CD4-positive, alpha-beta T cell treated with Interleukin-12 subunit alpha and Interleukin-12 subunit beta, for 1 hour (primary cell): ENCODE measurements around the gene PLCD1.

Source experiments
- DNase-seq: peaks from one replicate; pipeline ENCODE4 v3.0.0-alpha.2; 2020

PLCD1 gene

DNA sequence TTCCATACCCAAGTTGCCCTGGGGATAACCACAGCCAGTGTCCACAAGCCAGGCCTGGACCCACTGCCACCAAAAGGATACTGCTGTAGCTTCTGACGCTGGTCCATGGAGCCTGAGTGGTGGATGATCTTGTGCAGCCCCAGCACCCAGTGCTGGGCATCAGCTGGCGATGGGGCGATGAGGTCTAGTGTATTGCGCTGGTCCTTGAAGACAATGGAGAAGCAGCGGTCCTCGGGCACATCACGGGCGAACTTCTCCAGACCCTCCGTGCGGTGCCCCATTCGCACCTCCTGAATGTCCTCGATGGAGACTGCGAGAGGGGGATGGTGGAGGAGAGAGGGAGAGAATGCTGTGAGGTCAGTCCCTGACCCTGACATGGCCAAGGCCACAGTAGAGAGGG, 13.0 kb downstream of the PLCD1 start:
- no peak for DNase-seq

DNA sequence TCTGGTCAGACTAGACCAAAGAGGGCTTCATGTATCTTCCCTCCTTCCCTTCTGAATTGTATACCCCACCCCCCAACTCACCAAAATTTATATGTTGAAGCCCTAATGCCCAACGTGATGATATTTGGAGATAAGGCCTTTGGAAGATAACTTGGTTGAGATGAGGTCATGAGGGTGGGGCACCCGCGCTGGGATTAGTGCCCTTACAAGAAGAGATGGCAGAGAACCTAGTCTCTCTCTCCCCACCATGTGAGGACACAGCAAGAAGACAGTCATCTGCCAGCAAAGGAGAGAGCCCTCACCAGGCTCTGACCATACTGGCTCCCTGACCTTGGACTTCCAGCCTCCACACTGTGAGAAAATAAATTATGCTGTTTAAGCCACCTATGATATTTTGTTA, 13.5 kb downstream of the PLCD1 start:
- DNase-seq, result no peak

DNA sequence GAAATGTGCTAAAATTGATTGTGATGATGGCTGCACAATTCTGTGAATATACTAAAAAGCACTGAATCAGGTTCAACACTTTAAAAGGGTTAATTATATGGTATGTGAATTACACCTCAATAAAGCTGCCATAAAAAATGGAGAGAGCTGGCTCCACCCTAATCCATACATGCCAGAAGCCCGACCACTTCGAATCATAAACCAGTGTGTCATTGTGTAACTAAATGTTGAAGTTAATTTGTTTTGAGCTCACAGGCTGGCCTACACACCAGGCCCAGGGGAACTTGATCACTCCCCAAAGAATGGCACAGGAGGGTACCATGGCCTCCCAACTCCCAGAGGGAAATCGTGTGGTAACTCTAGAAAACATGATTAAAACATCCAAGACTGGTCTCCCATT, 14.0 kb downstream of the PLCD1 start:
- DNase-seq, result no peak

DNA sequence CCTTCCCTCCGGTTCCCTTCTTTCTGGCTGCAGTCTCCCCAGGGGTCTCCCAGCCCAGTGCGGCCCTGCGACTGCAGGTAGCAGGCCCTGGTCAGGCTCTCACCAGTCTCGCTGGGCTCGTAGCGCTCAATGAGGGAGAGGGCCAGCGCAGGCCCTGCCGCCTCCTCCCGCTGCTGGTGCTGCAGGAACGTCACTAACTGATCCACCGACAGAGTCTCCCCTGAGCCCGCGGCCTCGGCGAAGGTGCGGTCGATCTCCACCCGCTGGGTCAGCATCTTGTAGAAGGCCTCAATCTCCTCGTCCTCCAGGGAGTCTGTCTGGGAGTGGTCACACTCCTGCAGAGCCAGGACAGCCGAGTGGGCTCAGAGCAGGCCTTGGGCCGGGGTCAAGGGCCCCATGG, 18.3 kb downstream of the PLCD1 start:
- no peak for DNase-seq

DNA sequence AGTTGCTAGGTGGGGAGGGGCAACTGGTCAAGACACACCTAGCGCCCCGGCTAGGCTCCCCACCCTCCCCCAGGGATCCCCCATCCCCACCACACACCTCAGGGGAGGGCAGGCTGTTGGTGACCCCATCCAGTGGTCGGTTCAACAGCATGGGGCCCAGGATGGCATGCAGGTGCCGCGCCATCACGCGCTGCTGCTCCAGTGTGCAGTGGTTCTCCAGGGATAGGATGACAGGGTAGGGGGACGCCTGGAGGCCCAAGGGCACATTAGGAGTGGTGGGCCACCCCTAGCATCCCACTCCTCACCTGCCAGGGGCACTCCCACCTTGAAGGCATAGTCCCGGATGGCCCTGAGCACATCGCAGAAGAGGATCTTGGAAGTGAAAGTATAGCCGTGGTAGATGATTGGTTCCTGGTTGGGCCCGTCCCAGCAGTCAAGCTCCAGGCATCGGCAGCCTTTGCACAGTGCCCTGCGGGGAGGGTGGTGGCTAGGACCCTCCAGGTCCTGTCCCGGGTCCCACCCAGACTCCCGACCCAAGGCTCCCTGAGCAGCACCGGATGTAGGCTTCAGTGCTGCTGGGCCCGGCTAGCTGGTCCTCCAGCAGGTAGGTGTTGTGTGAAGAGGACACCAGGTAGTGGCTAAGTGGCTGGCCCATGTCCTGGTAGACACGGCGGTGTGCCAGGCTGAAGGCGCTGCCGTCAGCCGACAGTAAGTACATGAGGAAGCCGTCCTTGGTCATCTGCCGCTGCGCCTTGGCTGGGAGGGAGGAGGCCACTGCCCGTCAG, 19.4 kb downstream of the PLCD1 start:
- no peak for DNase-seq

DNA sequence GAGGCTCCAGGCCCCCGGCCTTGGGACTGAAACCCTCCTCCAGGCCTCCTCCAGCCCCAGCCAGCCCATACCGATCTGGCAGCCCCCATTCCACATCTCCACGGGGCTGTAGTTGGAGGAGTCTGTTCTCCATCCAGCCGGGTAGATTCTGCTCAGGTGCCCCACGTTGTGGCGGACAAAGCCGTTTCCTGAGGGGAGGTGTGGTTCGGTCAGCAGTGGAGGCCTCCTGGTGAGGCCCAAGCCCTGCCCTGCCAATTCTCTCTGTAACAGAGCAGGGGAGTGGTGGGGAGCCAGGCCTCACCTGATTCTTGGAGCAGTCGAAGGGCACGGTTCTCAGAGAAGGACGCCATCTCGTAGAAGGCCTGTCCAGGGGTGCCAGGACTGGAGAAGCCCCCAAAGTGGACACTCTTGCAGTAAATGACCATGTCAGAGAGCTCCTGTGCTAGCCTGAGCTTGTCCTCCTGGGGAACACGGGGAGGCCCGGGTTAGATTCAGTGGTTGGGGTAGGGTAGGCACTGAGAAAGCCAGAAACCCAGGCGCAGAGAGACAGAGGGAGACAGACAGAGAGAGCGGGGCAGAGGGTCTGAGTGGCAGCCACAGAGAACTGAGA, 20.4 kb downstream of the PLCD1 start:
- DNase-seq, result no peak

DNA sequence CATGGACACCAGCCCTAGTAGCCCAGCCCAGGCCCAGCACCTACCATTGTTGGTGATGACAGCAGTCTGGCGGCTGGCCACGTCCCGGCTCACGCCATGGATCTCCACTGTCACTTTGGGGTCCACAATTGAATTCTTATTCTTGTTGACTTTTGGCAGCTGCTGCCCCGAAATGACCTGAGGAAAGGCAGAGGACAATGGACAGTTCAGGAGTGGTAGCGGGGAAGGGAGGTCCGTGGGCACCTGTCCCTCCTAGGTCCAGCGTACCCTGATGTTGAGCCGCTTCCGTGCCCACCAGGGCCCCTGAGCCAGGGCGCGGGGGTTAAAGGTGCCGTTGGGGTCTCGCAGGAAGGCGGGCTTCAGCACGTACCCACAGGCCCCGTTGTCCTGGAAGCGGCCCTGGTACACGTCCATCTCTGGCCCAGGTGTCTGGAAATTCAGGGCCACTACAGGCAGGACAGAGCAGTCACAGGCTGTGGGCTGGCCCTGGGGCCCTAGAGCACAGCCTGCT, 21.2 kb downstream of the PLCD1 start:
- no peak for DNase-seq

DNA sequence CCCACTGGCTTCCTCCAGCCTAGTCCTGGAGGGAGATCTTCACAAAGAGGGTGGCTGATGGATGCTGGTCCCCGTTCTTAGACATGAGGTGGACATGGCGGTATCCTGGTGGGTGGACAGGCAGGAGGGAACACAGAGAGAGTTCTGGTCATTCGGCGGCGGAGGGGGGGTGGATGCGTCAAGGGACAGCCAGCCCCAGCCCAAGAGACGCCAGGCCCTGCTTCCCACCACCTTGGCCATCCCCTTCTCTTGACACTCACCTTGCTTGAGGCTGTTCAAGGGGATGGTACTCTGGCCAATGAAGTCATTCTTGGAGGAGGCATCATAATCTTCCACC, 21.7 kb downstream of the PLCD1 start:
- DNase-seq, result no peak

DNA sequence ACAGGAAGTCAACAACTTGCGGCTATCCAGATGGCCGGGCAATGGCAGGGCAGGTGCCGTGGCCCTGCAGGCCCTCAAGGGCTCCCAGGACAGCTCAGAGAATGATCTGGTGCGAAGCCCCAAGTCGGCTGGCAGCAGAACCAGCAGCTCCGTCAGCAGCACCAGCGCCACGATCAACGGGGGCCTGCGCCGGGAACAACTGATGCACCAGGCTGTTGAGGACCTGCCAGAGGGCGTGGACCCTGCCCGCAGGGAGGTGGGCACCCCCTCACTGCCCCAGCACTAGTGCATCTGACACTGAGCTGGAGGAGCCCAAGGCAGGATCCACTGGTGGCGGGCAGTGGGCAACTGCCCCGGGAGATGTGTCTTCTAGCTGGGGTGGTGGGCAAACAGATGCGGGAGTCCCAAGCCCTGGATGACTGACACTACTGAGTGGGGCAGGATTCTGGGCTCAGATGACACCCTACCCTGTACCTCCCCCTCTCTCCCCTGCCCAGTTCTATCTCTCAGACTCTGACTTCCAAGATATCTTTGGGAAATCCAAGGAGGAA, 22.9 kb downstream of the PLCD1 start:
- DNase-seq, result no peak

DNA sequence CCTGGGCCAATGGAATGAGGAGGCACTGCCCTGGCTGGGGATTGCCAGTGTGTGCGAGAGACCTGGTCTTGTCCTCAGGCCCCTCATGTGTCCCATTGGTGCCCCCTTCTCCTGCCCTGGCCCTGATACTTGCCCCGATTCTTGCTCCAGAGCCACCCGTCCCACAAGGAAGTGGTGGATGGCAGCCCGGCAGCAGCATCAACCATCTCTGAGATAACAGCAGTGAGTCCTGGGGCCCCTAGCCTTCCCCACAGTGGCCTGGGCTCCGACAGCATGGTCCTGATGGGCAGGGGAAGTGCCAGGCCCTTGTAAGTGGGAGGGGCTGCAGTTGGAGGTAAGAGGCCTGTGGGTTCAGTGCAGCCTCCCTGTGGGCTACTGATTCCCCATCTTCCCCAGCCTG, 23.4 kb downstream of the PLCD1 start:
- DNase-seq, result no peak

DNA sequence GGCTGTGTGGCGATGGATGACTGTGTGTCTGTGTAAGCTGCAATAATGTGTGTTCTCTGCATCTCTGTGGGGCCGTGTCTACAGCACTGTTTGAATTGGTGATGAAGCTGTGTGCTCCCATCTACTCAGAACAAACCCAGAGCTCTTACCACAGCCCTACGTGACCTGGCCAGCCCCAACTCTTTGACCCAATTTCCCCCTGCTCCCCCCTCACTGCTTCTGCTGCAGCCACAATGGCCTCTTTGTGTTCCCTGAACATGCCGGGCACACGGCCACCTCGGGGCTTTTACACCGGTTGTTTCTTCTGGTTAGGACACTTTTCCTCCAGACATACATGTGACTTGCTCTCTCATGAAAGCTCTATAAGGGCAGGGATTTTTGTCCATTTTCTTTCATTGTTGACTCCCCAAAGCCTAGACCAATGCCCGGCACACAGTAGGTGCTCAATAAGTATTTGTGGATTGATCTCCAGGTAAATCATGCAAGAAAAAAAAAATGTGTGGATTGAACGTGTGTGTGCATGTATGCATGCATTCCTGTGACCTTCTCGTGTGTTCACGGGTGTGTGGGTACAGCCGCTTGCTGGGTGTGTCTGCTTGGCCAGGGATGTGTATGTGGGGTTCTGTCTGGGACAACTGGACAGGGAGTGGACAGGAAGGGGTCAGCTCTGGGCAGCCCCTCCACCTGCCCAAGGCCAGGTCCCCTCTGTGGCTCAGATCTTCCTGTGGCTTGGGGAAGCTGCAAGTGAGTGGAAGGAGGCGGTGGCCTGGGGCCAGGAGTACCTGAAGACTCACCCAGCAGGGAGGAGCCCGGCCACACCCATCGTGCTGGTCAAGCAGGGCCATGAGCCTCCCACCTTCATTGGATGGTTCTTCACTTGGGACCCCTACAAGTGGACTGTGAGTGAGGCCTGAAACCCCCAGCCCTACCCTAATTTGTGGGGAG, 24.1 kb downstream of the PLCD1 start:
- no peak for DNase-seq

DNA sequence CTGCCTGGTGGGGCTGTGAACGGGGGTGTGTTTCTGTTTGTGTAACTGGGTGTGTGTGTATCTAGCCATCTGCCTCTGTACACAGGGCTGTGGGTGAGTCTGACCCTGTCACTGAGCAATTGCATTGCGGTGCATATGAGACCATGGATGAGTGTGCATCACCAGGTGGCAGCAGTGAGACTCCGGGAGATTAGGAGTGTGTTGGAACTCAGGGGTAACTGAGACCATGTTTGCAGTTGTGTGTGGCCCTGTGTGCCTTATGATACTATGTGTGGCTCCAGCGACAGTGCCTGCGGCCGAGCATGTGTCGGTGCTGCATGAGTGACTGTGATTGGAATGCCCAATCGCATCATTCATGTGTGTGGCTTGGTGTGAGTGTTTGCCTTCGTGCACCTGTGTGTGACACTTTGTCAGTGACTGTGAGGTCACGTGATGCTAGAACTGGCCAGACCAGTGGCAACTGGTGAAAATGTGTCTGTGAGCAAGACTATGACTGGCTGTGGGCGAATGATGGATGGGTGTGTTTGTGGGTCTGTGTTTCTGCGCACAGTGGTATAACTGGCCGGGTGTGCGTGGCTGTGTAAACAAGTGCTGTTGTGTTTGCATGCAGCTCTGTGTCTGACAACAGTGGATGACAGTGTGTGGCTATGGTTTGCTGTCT, 24.9 kb downstream of the PLCD1 start:
- peak; percentile 65 for DNase-seq

DNA sequence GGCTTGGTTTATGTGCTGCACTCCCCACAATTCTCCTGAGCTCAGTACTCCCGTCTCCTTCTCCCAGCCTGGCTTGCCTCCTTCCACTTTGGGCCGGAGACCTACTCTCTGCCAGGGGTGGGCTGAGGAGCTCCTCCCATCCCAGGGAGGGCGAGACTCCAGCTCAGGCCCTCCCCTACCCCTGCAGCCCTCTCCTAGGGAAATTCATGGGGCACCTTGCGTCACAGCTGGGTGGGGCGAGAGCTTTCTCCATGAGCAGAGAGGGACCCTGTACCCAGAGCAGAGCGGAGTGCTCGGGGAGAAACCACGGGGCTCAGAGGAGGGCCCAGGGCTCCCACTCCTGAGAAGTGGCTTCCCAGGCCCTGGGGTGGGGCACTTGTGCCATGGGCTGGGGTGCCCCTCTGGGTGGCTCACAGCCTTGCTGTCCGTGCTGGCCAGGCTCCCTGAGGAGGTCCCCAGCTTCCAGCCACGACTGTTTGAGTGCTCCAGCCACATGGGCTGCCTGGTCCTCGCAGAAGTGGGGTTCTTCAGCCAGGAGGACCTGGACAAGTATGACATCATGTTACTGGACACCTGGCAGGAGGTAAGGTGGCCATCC, 25.5 kb downstream of the PLCD1 start:
- no peak for DNase-seq

DNA sequence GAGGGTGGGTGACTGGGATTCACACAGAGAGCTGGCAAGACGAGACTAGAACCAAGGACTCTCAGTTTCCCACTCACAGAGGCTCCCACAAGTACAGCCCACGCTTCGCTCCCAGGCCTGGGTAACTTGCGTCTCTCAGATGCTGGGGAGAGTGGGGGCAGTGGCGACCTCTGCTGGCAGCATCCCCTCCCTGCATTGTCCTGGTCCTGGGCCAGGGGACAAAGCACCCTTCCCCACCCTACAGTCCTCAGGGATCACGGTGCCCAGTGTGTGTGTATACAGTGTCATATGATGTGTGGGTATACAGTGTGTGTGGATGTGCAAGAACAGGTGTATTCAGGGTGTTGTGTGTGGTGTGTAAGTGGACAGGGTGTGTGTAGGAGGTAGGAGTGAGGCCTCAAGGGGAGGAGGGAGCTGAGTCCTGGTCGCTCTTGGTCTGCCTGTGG, 26.0 kb downstream of the PLCD1 start:
- DNase-seq, result peak; percentile 65

DNA sequence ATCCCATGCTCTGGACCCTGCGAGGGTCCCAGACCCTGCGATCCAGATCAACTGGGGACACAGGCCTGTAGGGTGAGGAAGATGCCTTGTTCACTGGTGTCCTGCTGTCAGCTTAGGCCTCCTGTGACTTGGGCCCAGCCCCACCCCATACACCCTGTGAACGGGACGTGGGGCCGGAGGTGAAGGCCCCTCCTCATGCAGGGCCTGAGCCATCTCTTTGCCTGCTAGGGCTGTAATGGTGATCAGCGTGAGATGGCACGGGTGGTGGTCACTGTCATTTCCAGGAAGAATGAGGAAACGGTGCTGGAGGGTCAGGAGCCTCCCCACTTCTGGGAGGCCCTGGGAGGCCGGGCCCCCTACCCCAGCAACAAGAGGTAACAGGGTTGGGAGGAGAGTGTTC, 26.5 kb downstream of the PLCD1 start:
- DNase-seq, result no peak

DNA sequence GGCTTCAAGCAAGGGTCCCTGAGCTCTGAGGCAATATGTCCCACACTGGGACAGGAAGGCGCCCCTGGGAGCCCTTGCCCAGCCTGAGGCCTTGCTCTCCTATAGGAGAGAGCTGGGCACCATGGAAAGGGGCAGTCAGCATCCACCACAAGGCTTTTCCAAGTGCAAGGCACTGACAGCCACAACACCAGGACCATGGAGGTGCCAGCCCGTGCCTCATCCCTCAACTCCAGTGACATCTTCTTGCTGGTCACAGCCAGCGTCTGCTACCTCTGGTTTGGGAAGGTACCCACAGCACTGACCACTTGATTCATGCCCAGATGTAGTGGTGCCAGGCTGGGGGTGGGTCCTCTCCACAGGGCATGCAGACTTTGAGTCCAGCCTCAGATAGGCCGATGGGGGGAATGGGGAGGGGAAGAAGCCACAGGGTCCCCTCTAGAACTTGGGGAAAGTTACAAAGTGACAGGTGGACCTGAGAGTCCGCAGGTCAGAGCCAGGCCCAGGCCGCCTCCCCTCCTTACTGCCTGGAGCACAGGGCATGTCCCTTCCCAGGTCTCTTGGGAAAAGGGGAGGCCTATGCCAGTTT, 27.1 kb downstream of the PLCD1 start:
- no peak for DNase-seq

DNA sequence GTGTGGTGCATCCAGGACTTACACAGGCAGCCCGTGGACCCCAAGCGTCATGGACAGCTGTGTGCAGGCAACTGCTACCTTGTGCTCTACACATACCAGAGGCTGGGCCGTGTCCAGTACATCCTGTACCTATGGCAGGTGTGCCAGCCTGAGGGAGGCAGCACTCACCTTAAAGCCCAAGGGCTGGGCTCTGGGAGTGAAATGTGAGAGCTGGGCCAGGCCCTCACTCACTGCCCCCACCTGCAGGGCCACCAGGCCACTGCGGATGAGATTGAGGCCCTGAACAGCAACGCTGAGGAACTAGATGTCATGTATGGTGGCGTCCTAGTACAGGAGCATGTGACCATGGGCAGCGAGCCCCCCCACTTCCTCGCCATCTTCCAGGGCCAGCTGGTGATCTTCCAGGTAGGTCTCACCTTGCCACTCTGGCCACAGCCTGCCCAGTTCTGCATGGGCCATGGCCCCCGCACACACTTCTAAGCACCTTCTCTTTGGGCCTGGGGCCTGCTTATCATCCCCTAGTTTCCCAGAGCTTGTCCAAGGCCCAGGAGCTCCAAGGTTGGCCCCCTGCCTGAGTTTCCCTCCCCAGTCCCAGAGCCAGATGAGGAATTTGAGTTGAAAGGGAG, 27.9 kb downstream of the PLCD1 start:
- no peak for DNase-seq

DNA sequence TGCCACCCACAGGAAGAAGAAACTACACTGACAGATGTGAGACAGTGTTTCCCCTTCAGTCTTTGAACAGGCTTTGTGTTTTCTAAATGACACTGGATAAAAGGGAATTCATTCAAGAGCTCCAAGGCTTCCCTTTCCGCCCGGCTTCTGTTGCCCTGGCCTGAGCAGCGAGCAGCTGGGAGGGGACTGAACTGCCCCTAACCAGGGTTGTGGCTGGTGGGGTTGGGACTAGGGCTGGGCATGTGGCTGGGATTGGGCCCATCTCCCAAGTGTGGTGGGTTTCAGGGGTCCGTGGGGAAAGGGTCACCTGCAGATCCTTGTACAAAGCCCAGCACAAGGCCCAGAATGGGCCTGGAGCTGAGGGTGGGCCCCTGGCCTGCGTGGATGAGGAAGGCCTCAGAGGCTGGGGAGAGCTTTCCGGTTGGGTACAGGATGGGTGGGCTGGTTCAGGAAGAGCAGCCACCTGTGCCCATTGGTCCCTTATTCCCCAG, 28.4 kb downstream of the PLCD1 start:
- DNase-seq, result no peak

DNA sequence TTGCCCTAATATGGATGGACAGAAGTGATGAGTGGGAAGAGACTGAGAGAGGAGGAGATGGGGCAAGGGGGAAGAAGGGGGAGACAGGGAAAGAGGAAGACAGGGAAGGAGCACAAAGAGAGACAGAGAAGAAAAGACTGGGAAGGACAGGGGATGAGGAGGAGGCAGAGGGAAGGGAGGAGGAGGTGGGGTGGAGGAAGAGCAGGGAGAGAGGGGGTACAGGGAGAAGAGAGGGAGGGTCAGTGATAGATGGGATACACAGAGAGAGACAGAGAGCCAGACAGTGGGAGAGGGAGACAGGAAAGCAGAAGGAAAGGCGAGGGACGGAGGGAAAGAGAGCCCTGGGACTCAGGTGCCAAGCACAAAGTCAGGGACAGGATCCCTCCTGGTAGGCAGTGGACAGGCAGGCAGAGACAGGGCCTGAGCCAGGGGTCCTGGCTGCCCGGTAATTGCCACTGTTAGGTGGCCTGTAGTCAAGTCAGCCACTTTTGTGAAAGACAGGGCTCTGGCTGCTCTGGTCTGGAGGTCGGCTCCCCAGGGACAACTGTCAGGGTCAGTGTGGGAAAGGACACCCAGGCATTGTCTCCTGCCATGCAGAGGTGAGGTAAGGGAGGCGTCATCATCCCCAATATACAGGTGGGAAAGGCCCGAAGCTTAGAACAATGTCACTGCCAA, 29.1 kb downstream of the PLCD1 start:
- no peak for DNase-seq

DNA sequence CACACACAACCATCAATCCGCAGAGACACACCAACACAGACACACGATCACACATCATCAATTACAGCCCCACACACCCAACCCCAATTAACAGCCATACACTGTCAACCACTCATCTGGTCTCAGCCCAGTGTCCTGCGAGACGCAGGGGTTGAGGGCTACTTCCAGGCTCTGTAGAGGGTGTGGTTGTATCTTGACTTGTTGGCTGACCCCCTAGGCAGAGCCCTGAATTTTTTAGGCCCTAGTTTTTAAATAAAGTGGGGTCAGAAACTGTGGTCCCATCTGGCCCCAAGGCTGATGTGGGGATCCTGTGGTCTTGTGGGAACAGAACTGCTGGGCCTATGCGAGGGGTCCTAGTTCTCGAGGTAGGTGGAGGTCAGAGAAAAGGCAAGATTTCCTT, 29.6 kb downstream of the PLCD1 start:
- DNase-seq, result no peak
